Panc1 (cell line): ENCODE results near the gene CSF1. TPM values are rescaled to one million over a fixed set of nuclear protein-coding genes. Genes with fewer than 3 reads are reported as not detected.
A peak's percentile ranks its signal among the peaks of the same experiment; 100 is the strongest.

ENCODE experiments used
- ATAC-seq: fragments of 200-7000 bp; cut with Tn5 transposase; 2 replicates; pipeline ENCODE4 v1.9.1; 2020; ENCODE audit warnings: mild to moderate bottlenecking, moderate library complexity
- BruUV-seq: library from RNA; stranded (reverse); fragments of 400-500 nt; replicated peaks from 2 replicates; lab custom pipeline; 2021; lab: Mats Ljungman, UMichigan
- CTCF ChIA-PET: fragments of 300-600 bp; sonication (Branson Sonifier 250); formaldehyde crosslinking; loops from one replicate; lab custom pipeline; 2022; ENCODE audit warnings: antibody characterized with exemption; lab: Charles Lee
- POLR2A ChIA-PET: fragments of 300-600 bp; sonication (Branson Sonifier 250); formaldehyde crosslinking; loops from one replicate; lab custom pipeline; 2022; ENCODE audit warnings: antibody characterized with exemption; lab: Charles Lee
- DNase-seq: peaks from one replicate; pipeline ENCODE4 v3.0.0-alpha.2; 2010; ENCODE audit warnings: low read depth, low spot score
- H3K27ac ChIP-seq: 2 replicates; pipeline ENCODE4 v1.5.1; 2011; ENCODE audit warnings: mild to moderate bottlenecking, low read length, inconsistent platforms
- H3K27me3 ChIP-seq: fragments of 200-500 bp; sonication (Bioruptor generic); 2 replicates; pipeline ENCODE4 v1.6.0; 2014; ENCODE audit warnings: low read length, inconsistent platforms; ENCODE audit not compliant: control insufficient read depth, insufficient read depth
- H3K36me3 ChIP-seq: fragments of 200-500 bp; sonication (Bioruptor generic); 2 replicates; pipeline ENCODE4 v1.5.1; 2014; ENCODE audit warnings: inconsistent platforms, mild to moderate bottlenecking, low read length, moderate library complexity; ENCODE audit not compliant: control insufficient read depth, insufficient read depth
- H3K4me1 ChIP-seq: 2 replicates; pipeline ENCODE4 v1.5.1; 2011; ENCODE audit warnings: inconsistent platforms, mild to moderate bottlenecking, low read length, moderate library complexity; ENCODE audit not compliant: control insufficient read depth, insufficient read depth
- H3K4me3 ChIP-seq, 2 experiments: 2 replicates each; pipeline ENCODE4 v1.5.1; 2011 to 2012; ENCODE audit warnings: low read depth in 2 of 2, low read length in 2 of 2, mild to moderate bottlenecking in 2 of 2, inconsistent platforms in 1 of 2, moderate library complexity in 1 of 2
- H3K9me3 ChIP-seq: fragments of 200-500 bp; sonication (Bioruptor generic); 2 replicates; pipeline ENCODE4 v1.5.1; 2014; ENCODE audit warnings: low read depth, mild to moderate bottlenecking, inconsistent platforms, low read length, moderate library complexity; ENCODE audit not compliant: control insufficient read depth, insufficient read depth
- CTCF ChIP-seq: fragments of 450-650 bp; IDR thresholded peaks from 2 replicates; pipeline ENCODE4 v1.5.1; 2017; ENCODE audit warnings: mild to moderate bottlenecking
- POLR2AphosphoS5 ChIP-seq: IDR thresholded peaks from 2 replicates; pipeline ENCODE4 v1.6.1; 2012; ENCODE audit warnings: mild to moderate bottlenecking, low read depth, low read length, moderate library complexity
- REST ChIP-seq, 2 experiments: IDR thresholded peaks; 2 replicates each; pipeline ENCODE4 v1.6.1; 2011 to 2012; ENCODE audit warnings: low read depth in 2 of 2, control low read depth in 1 of 2, low read length in 1 of 2, mild to moderate bottlenecking in 1 of 2, moderate library complexity in 1 of 2; ENCODE audit not compliant: insufficient read depth in 1 of 2
- SIN3A ChIP-seq: IDR thresholded peaks from 2 replicates; pipeline ENCODE4 v1.6.1; 2012; ENCODE audit warnings: low read depth, mild to moderate bottlenecking, low read length, moderate library complexity, borderline replicate concordance; ENCODE audit not compliant: insufficient read depth
- TCF7L2 ChIP-seq: IDR thresholded peaks from 2 replicates; pipeline ENCODE4 v1.6.1; 2011; ENCODE audit warnings: mild to moderate bottlenecking, low read depth, low read length, inconsistent platforms
- in situ Hi-C: cut with HindIII; loops from 2 replicates; pipeline ENCODE4 v1.10.0; 2016; ENCODE audit warnings: low sequenced_read_pairs, low pct_unique_long_range_greater_than_20kb
- intact Hi-C: fragments of 100-400 bp; cut with micrococcal nuclease; formaldehyde crosslinking; loops from one replicate; pipeline ENCODE4 v1.10.0; 2022; ENCODE audit not compliant: unreplicated experiment
- total RNA-seq: library from RNA; stranded (reverse); gene quantifications from one replicate; pipeline ENCODE4 v1.2.1, GENCODE V29; 2021; ENCODE audit not compliant: unreplicated experiment

Gene CSF1
- total RNA-seq, 1 experiment from 2014 or later, result 217 TPM

GRCh38 chr1:109927356-109927755 is 16.7 kb downstream of the CSF1 start:
- intact Hi-C loops (no loop called here), in situ Hi-C loops (no loop called here)
- DNase-seq (no peak), ATAC-seq (no peak)
- Histone ChIP-seq H3K4me1 (peaks cover 95% of the 10 kb centered on the region), H3K9me3 (no peaks in the 10 kb centered on the region), H3K27ac (peak overlapping the region; percentile 97), H3K4me3 (no peak overlapping the region), H3K36me3 (no peaks in the 10 kb centered on the region; the same call in 1 of the 2 replicates), H3K27me3 (no peaks in the 10 kb centered on the region)
- BruUV-seq, result no TSS peak
- ChIA-PET CTCF (interaction anchor here (0.6 kb wide), 1 partner anchor 190 kb away, joined by 7 read pairs; no protein-coding TSS in a partner anchor), POLR2A (no interaction called here)
- TF ChIP-seq TCF7L2 (no peak), CTCF (no peak), POLR2AphosphoS5 (no peak), REST (IDR thresholded peaks at IDR 0.05; ENCODE audit: insufficient read depth in 1 of 2, low read depth in 2 of 2, low read length in 1 of 2) (no peak), SIN3A (no peak)

GRCh38 chr1:109927911-109928321 is 17.3 kb downstream of the CSF1 start:
- ATAC-seq, result peak; percentile 0

More at GRCh38 chr1:109927911-109928321, 17.3 kb downstream of the CSF1 start:
- Histone ChIP-seq H3K4me1 (peaks cover 93% of the 10 kb centered on the region), H3K36me3 (no peaks in the 10 kb centered on the region; the same call in 1 of the 2 replicates), H3K27me3 (no peaks in the 10 kb centered on the region), H3K27ac (peak overlapping the region; percentile 97), H3K4me3 (no peak overlapping the region), H3K9me3 (no peaks in the 10 kb centered on the region)
- ChIA-PET CTCF (interaction anchor here (0.6 kb wide), 1 partner anchor 191 kb away, joined by 7 read pairs; no protein-coding TSS in a partner anchor), POLR2A (no interaction called here)
- no peak for DNase-seq
- in situ Hi-C loops (no loop called here), intact Hi-C loops (no loop called here)
- TF ChIP-seq POLR2AphosphoS5 (peak; percentile 59; the same call in 1 of the 2 replicates), CTCF (no peak), TCF7L2 (0 out of 2 replicates have a peak, but pooled peaks have one; percentile 28)
- BruUV-seq, result no TSS peak
